AG09319 (cell line): ENCODE data around the gene OFD1.

ENCODE experiments used
- DNase-seq: peaks from one replicate; pipeline ENCODE4 v3.0.0-alpha.2; 2010; ENCODE audit warnings: low read depth; ENCODE audit errors: extremely low read depth
- TF ChIP-seq, protein P1 (sequence below): IDR thresholded peaks from 2 replicates; pipeline ENCODE4 v1.5.1; 2011; ENCODE audit warnings: low read depth, mild to moderate bottlenecking, inconsistent platforms, low read length, moderate library complexity

OFD1 gene

DNA sequence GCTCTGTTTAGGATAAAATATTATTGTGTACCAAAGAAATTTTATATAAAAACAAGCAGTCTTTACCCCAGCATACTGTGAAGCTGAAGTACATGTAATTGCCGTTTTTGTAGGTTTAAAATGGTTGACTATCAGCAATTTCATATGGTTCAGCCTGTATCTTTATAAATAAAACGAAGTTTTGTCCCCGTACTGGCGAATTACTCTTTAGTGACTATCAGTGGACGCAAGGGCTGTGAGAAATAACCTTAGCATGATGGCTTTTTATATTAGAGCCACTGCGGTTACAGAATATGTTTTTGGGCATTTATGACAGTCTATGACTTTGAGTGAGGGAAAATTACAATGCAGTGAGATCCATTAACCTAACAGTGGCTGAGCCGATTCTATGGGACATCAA, 81.1 kb downstream of the OFD1 start:
- TF ChIP-seq, protein P1, sequence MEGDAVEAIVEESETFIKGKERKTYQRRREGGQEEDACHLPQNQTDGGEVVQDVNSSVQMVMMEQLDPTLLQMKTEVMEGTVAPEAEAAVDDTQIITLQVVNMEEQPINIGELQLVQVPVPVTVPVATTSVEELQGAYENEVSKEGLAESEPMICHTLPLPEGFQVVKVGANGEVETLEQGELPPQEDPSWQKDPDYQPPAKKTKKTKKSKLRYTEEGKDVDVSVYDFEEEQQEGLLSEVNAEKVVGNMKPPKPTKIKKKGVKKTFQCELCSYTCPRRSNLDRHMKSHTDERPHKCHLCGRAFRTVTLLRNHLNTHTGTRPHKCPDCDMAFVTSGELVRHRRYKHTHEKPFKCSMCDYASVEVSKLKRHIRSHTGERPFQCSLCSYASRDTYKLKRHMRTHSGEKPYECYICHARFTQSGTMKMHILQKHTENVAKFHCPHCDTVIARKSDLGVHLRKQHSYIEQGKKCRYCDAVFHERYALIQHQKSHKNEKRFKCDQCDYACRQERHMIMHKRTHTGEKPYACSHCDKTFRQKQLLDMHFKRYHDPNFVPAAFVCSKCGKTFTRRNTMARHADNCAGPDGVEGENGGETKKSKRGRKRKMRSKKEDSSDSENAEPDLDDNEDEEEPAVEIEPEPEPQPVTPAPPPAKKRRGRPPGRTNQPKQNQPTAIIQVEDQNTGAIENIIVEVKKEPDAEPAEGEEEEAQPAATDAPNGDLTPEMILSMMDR = no peak
- no peak for DNase-seq

DNA sequence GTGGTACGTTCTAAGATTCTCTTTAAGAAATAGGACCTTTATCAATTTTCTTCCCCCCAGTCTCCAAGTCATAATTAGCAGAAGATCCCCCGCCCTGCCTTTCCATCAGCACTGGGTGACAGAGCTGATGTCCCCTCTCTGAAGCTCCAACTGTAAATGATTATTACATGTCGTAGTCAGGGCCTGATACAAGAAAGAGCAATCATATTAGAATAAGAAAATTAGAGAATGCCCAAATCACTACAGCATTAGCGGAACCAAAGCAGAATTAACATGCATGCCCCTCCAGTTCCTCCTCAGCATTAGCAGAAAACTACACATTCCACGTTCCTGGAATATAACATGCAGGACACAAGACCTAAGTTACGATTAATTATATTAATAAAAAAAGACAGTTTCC, 81.6 kb downstream of the OFD1 start:
- TF ChIP-seq, protein P1 = no peak
- DNase-seq = no peak

DNA sequence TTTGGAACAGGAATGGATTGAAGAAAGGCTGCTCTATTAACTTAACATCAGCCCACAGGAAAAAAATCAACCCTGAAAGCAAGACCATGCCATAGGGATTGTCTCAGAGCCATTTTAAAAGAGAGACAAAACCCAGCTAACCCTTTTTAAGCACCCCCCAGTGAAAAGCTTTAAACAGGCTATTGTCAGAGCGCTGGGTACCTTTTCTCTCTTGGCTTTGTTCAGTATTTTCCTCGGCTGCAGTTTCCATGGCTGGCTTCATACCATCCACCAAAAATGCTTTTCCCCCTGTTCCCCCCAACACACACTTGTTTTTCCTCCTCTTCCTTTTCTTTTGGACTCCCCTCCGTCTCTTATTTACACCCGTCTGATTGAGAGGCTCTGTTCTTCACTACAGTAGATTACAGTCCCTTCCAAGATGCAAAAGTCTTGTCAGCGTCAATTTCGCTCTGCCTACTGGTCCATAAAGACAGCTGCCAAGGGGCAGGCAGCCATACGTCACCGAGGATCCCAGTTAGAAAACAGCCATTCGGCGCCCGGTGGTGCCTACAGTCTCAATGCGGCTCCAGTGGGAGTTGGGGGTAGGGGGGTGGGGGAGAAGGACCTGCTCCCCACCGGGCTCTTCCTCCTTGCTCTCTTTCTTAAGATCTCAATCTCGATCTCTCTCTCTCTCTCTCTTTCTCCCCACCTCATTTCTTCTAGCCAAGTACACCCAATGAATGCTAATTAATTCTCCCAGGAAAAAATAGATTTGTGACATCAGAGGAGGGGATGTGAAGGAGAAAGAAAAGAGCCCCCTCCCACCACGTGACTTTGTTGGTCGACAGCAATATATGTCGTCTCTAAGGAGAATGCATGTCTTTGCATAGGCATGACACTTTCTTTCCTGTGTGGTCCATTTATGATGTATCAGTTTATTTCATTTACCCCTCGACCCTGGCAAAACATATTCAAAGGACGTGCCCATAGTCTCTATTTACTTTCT, 82.4 kb downstream of the OFD1 start, which contains the start of gene GPM6B:
GPM6B (minus strand) TSS at position 451 of the 985 bp plus-strand sequence; CDS start at position 262, 189 bp downstream.
- TF ChIP-seq, protein P1 = no peak
- DNase-seq = no peak
